Upper lobe of right lung (tissue), 1 donor: ENCODE results near the gene OR2T27. TPM values are rescaled to one million over a fixed set of nuclear protein-coding genes. Genes with fewer than 3 reads are reported as not detected.

Source experiments
- ATAC-seq: fragments of 200-7000 bp; cut with Tn5 transposase; one replicate; pipeline ENCODE4 v1.9.1; 2020; ENCODE audit warnings: mild to moderate bottlenecking, moderate library complexity
- DNase-seq: peaks from one replicate; pipeline ENCODE4 v3.0.0-alpha.2; 2020
- H3K27ac ChIP-seq: fragments of 200-600 bp; one replicate; pipeline ENCODE4 v1.8.0; 2022
- H3K27me3 ChIP-seq: fragments of 200-600 bp; one replicate; pipeline ENCODE4 v1.8.0; 2022; ENCODE audit warnings: mild to moderate bottlenecking
- H3K36me3 ChIP-seq: fragments of 200-600 bp; one replicate; pipeline ENCODE4 v1.8.0; 2022
- H3K4me1 ChIP-seq: fragments of 200-600 bp; one replicate; pipeline ENCODE4 v1.8.0; 2022
- H3K4me3 ChIP-seq: fragments of 200-600 bp; one replicate; pipeline ENCODE4 v1.8.0; 2022; ENCODE audit warnings: mild to moderate bottlenecking
- H3K9me3 ChIP-seq: fragments of 200-600 bp; one replicate; pipeline ENCODE4 v1.8.0; 2022
- intact Hi-C: fragments of 100-400 bp; cut with DNase I; formaldehyde crosslinking; loops from one replicate; pipeline ENCODE4 v1.11.0; 2022
- total RNA-seq: library from RNA; stranded (reverse); fragmentation: NEBNext Ultra II Directional; extraction: Animal tissue kit (Norgen Biotek cat#: 25700); gene quantifications from one replicate; pipeline ENCODE4 v1.2.1, GENCODE V29; 2021
- TF ChIP-seq, protein P1 (sequence below): fragments of 200-600 bp; IDR thresholded peaks from one replicate; pipeline ENCODE4 v1.8.0; 2022; ENCODE audit warnings: antibody characterized with exemption
- donor health status: DM: no; HTN: yes; CAD: no; lungs with severe emphysema.

The OR2T27 gene
- total RNA-seq, 1 donor from 2014 or later: not detected

GRCh38 chr1:248611883-248612414 is 43.4 kb downstream of the OR2T27 start:
- Histone ChIP-seq H3K4me3 (no peak overlapping the region), H3K27me3 (no peaks in the 10 kb centered on the region), H3K9me3 (no peaks in the 10 kb centered on the region), H3K4me1 (no peaks in the 10 kb centered on the region), H3K36me3 (no peaks in the 10 kb centered on the region), H3K27ac (no peak overlapping the region)
- TF ChIP-seq, protein P1, sequence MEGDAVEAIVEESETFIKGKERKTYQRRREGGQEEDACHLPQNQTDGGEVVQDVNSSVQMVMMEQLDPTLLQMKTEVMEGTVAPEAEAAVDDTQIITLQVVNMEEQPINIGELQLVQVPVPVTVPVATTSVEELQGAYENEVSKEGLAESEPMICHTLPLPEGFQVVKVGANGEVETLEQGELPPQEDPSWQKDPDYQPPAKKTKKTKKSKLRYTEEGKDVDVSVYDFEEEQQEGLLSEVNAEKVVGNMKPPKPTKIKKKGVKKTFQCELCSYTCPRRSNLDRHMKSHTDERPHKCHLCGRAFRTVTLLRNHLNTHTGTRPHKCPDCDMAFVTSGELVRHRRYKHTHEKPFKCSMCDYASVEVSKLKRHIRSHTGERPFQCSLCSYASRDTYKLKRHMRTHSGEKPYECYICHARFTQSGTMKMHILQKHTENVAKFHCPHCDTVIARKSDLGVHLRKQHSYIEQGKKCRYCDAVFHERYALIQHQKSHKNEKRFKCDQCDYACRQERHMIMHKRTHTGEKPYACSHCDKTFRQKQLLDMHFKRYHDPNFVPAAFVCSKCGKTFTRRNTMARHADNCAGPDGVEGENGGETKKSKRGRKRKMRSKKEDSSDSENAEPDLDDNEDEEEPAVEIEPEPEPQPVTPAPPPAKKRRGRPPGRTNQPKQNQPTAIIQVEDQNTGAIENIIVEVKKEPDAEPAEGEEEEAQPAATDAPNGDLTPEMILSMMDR: no peak
- ATAC-seq (no peak), DNase-seq (no peak)
- intact Hi-C loops: no loop called here

- no peak overlapping the region for H3K27ac ChIP-seq
- H3K4me1 ChIP-seq: no peaks in the 10 kb centered on the region
- no peaks in the 10 kb centered on the region for H3K27me3 ChIP-seq
- TF ChIP-seq, protein P1: no peak
- H3K36me3 ChIP-seq: no peaks in the 10 kb centered on the region
- no peak for ATAC-seq
- no peak for DNase-seq
- no peaks in the 10 kb centered on the region for H3K9me3 ChIP-seq
- intact Hi-C loops: no loop called here
- H3K4me3 ChIP-seq: no peak overlapping the region
Measured at GRCh38 chr1:248610301-248610700, 45.0 kb downstream of the OR2T27 start.

Other genes with a start within 250 kb of the OR2T27 start
- not detected for gene OR2T2, start 209.9 kb downstream of the OR2T27 start, total RNA-seq
- gene OR2T3, start 182.2 kb downstream of the OR2T27 start, total RNA-seq: not detected
- not detected for gene OR2T5, start 166.9 kb downstream of the OR2T27 start, total RNA-seq
- not detected for gene OR2G6, start 147.5 kb downstream of the OR2T27 start, total RNA-seq
- gene OR2T29, start 92.8 kb downstream of the OR2T27 start, total RNA-seq: not detected
- not detected for gene OR2T34, start 80.8 kb downstream of the OR2T27 start, total RNA-seq
- gene OR2T10, start 57.8 kb downstream of the OR2T27 start, total RNA-seq: not detected
- gene OR2T11, start 20.4 kb downstream of the OR2T27 start, total RNA-seq: not detected
- gene OR2T35, start 10.2 kb downstream of the OR2T27 start, total RNA-seq: not detected
- gene OR14I1, start 47.2 kb upstream of the OR2T27 start, total RNA-seq: not detected
- gene LYPD8, start 100.2 kb upstream of the OR2T27 start, total RNA-seq: not detected
- 21.3 TPM for gene SH3BP5L, start 170.4 kb upstream of the OR2T27 start, total RNA-seq
- 38.1 TPM for gene ZNF672, start 182.7 kb upstream of the OR2T27 start, total RNA-seq
- gene ZNF692, start 203.6 kb upstream of the OR2T27 start, total RNA-seq: 38.1 TPM